Fibroblast of lung (primary cell): ENCODE measurements around the gene TBC1D8.

Experiments used
- EZH2 ChIP-seq: IDR thresholded peaks from 2 replicates; pipeline ENCODE4 v1.5.1; 2012; ENCODE audit warnings: low read length, control low read depth, mild to moderate bottlenecking; ENCODE audit errors: missing control alignments
- TF ChIP-seq, protein P1 (sequence below), 2 donors: IDR thresholded peaks in 1 of 2; conservative IDR thresholded peaks in 1 of 2; 1 replicate in 1 of 2; 2 replicates in 1 of 2; pipeline ENCODE4 v1.5.1; 2011 to 2012; ENCODE audit warnings: low read length in 2 of 2, control low read depth in 1 of 2, inconsistent platforms in 1 of 2, low read depth in 1 of 2, mild to moderate bottlenecking in 1 of 2

DNA sequence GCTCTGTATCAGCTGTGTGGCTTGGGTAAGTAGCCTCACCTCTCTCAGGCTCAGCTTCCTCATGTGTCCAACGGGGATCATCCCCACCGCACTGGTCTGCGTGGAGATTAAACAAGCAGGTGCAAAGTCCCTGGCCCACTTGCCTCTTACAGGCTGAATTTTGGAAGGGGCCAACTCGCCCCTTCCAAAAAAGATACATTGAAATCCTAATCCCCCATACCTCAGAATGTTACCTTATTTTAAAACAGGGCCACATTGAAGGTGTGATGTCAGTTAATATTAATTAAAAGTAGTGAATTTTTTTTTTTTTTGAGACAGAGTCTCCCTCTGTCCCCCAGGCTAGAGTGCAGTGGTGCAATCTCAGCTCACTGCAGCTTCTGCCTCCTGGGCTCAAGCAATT, 34.8 kb downstream of the TBC1D8 start:
- TF ChIP-seq, protein P1, sequence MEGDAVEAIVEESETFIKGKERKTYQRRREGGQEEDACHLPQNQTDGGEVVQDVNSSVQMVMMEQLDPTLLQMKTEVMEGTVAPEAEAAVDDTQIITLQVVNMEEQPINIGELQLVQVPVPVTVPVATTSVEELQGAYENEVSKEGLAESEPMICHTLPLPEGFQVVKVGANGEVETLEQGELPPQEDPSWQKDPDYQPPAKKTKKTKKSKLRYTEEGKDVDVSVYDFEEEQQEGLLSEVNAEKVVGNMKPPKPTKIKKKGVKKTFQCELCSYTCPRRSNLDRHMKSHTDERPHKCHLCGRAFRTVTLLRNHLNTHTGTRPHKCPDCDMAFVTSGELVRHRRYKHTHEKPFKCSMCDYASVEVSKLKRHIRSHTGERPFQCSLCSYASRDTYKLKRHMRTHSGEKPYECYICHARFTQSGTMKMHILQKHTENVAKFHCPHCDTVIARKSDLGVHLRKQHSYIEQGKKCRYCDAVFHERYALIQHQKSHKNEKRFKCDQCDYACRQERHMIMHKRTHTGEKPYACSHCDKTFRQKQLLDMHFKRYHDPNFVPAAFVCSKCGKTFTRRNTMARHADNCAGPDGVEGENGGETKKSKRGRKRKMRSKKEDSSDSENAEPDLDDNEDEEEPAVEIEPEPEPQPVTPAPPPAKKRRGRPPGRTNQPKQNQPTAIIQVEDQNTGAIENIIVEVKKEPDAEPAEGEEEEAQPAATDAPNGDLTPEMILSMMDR (conservative IDR thresholded peaks at IDR 0.05 in 1 of 2, IDR thresholded peaks at IDR 0.05 in 1 of 2; ENCODE audit: low read depth in 1 of 2, low read length in 2 of 2): no peak
- TF ChIP-seq EZH2: no peak
